H1 (cell line): ENCODE measurements around the gene C14orf119. TPM values are rescaled to one million over a fixed set of nuclear protein-coding genes. Genes with fewer than 3 reads are reported as not detected.

Experiments used
- ASH2L ChIP-seq: fragments of 200-600, 300-600 bp; sonication (generic); IDR thresholded peaks from one replicate; pipeline ENCODE4 v1.7.1; 2017; ENCODE audit warnings: low read length
- BACH1 ChIP-seq: IDR thresholded peaks from 2 replicates; pipeline ENCODE4 v1.6.1; 2012; ENCODE audit warnings: low read length, improper control_type of control experiment
- CBX5 ChIP-seq: fragments of 300-800, 300-1000 bp; sonication (generic); IDR thresholded peaks from 2 replicates; pipeline ENCODE4 v1.7.1; 2016; ENCODE audit warnings: antibody characterized with exemption, low read length, low read depth
- CHD2 ChIP-seq: IDR thresholded peaks from 2 replicates; pipeline ENCODE4 v1.6.1; 2012; ENCODE audit warnings: low read length, improper control_type of control experiment
- EGR1 ChIP-seq: IDR thresholded peaks from 2 replicates; pipeline ENCODE4 v1.6.1; 2011; ENCODE audit warnings: low read depth, low read length, borderline replicate concordance
- EP300 ChIP-seq, 2 experiments: IDR thresholded peaks; 1 replicate in 1 of 2; 2 replicates in 1 of 2; pipeline ENCODE4 v1.6.1; 2011 to 2012; ENCODE audit warnings: low read depth in 2 of 2, low read length in 2 of 2, mild to moderate bottlenecking in 2 of 2, borderline replicate concordance in 1 of 2, inconsistent platforms in 1 of 2, moderate library complexity in 1 of 2
- KDM4A ChIP-seq: IDR thresholded peaks from one replicate; pipeline ENCODE4 v1.7.1; 2012; ENCODE audit warnings: low read depth, mild to moderate bottlenecking, moderate library complexity, low read length, inconsistent platforms; ENCODE audit not compliant: severe bottlenecking
- NRF1 ChIP-seq: IDR thresholded peaks from 2 replicates; pipeline ENCODE4 v1.6.1; 2011; ENCODE audit warnings: mild to moderate bottlenecking, low read depth, low read length, improper control_type of control experiment
- POLR2A ChIP-seq, 2 experiments: IDR thresholded peaks; 1 replicate in 1 of 2; 2 replicates in 1 of 2; pipeline ENCODE4 v1.6.1; 2011; ENCODE audit warnings: low read depth in 2 of 2, low read length in 2 of 2, mild to moderate bottlenecking in 2 of 2; ENCODE audit errors: control extremely low read depth in 1 of 2
- POLR2AphosphoS5 ChIP-seq: IDR thresholded peaks from 2 replicates; pipeline ENCODE4 v1.6.1; 2011; ENCODE audit warnings: low read depth, low read length
- RAD21 ChIP-seq, 2 experiments: IDR thresholded peaks in 1 of 2; conservative IDR thresholded peaks in 1 of 2; 2 replicates each; pipeline ENCODE4 v1.6.1; 2011; ENCODE audit warnings: low read depth in 2 of 2, low read length in 2 of 2, improper control_type of control experiment in 1 of 2, inconsistent platforms in 1 of 2, mild to moderate bottlenecking in 1 of 2, moderate library complexity in 1 of 2
- RFX5 ChIP-seq: IDR thresholded peaks from 2 replicates; pipeline ENCODE4 v1.6.1; 2011; ENCODE audit warnings: low read depth, low read length, improper control_type of control experiment, borderline replicate concordance
- SIN3A ChIP-seq, 2 experiments: IDR thresholded peaks in 1 of 2; conservative IDR thresholded peaks in 1 of 2; 2 replicates each; pipeline ENCODE4 v1.6.1; 2011 to 2012; ENCODE audit warnings: low read length in 2 of 2, improper control_type of control experiment in 1 of 2, low read depth in 1 of 2, mild to moderate bottlenecking in 1 of 2
- SIRT6 ChIP-seq: IDR thresholded peaks from one replicate; pipeline ENCODE4 v1.7.1; 2012; ENCODE audit warnings: low read length, inconsistent platforms
- SP1 ChIP-seq: IDR thresholded peaks from 2 replicates; pipeline ENCODE4 v1.6.1; 2011; ENCODE audit warnings: low read depth, low read length
- SP2 ChIP-seq: IDR thresholded peaks from 2 replicates; pipeline ENCODE4 v1.6.1; 2012; ENCODE audit warnings: mild to moderate bottlenecking, low read length, inconsistent platforms
- polyA plus RNA-seq, 7 experiments: library from polyadenylated mRNA; depleted of rRNA in 3 of 7; stranded (reverse) in 5 of 7; unstranded in 2 of 7; fragments of >200 nt in 5 of 7; fragments of 200-250 nt in 2 of 7; gene quantifications; 1 replicate in 5 of 7; 2 replicates in 1 of 7; 4 replicates in 1 of 7; pipeline versions ENCODE4 v1.2.1 to v1.2.3, GENCODE V29; 2011 to 2013; ENCODE audit warnings: missing spikeins in 2 of 7, mixed read lengths in 2 of 7
- total RNA-seq: library from RNA; stranded (reverse); fragmentation: NEBNext Ultra II Directional; extraction: Animal tissue kit (Norgen Biotek cat#: 25700); gene quantifications from 2 replicates; pipeline ENCODE4 v1.2.1, GENCODE V29; 2021

Gene C14orf119
- total and polyA plus RNA-seq, 2 of the 8 experiments (the other 6 are each of a cell fraction or from before 2014, with no cell fraction given): 78.1 to 94.0 TPM

GRCh38 chr14:23120541-23121251 is 25.4 kb downstream of the C14orf119 start (continued):
- TF ChIP-seq BACH1 (no peak), SP1 (0 out of 2 replicates have a peak, but pooled peaks have one; percentile 23), SP2 (no peak), CHD2 (0 out of 2 replicates have a peak, but pooled peaks have one; percentile 49), RFX5 (peak; percentile 13; the same call in 1 of the 2 replicates), ASH2L (no peak), SIN3A (conservative IDR thresholded peaks at IDR 0.05 in 1 of 2, IDR thresholded peaks at IDR 0.05 in 1 of 2; ENCODE audit: low read depth in 1 of 2, low read length in 2 of 2) (peak in 1 of 2 experiments; percentile 83; a peak in 2 of 4 replicates), EGR1 (no peak), POLR2AphosphoS5 (no peak), EP300 (IDR thresholded peaks at IDR 0.05; ENCODE audit: borderline replicate concordance in 1 of 2, low read depth in 2 of 2, low read length in 2 of 2) (peak in 1 of 2 experiments; percentile 22; a peak in 1 of 3 replicates), CBX5 (no peak), POLR2A (IDR thresholded peaks at IDR 0.05; ENCODE audit: control extremely low read depth in 1 of 2, low read depth in 2 of 2, low read length in 2 of 2) (no peak), SIRT6 (no peak), KDM4A (no peak), RAD21 (IDR thresholded peaks at IDR 0.05 in 1 of 2, conservative IDR thresholded peaks at IDR 0.05 in 1 of 2; ENCODE audit: low read depth in 2 of 2, low read length in 2 of 2) (peak; percentile 100), NRF1 (no peak)
